AG10803 (cell line): ENCODE results near the gene C11orf52.

Source experiments
- DNase-seq: peaks from one replicate; pipeline ENCODE4 v3.0.0; 2010; ENCODE audit warnings: low read depth
- H3K4me3 ChIP-seq: 2 replicates; pipeline ENCODE4 v1.5.1; 2011; ENCODE audit warnings: mild to moderate bottlenecking, low read length, control low read depth
- CTCF ChIP-seq: conservative IDR thresholded peaks from 2 replicates; pipeline ENCODE4 v1.5.1; 2011; ENCODE audit warnings: mild to moderate bottlenecking, low read length, control low read depth, inconsistent platforms

The C11orf52 gene

DNA sequence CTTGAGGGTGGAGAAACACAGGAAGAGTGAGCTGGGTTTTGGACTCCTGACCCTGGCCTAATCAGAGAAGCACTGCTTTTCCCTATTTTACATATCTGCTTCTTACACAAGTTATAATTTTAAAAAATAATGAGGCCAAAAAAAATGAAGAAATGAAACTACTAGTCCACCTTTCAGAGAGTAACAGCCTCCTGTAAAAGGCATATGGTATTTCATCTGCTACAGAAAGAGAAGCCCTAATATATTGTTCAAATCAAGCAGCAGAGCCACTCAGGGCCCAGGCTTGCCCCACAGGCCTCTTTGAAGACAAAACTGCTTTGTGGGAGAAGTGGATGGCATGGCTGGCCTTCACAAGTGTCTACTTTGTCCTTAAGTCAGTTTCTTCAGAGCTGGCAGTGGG is 28.4 kb downstream of the C11orf52 start:
- no peak overlapping the region for H3K4me3 ChIP-seq
- no peak for DNase-seq
- TF ChIP-seq CTCF, result no peak

DNA sequence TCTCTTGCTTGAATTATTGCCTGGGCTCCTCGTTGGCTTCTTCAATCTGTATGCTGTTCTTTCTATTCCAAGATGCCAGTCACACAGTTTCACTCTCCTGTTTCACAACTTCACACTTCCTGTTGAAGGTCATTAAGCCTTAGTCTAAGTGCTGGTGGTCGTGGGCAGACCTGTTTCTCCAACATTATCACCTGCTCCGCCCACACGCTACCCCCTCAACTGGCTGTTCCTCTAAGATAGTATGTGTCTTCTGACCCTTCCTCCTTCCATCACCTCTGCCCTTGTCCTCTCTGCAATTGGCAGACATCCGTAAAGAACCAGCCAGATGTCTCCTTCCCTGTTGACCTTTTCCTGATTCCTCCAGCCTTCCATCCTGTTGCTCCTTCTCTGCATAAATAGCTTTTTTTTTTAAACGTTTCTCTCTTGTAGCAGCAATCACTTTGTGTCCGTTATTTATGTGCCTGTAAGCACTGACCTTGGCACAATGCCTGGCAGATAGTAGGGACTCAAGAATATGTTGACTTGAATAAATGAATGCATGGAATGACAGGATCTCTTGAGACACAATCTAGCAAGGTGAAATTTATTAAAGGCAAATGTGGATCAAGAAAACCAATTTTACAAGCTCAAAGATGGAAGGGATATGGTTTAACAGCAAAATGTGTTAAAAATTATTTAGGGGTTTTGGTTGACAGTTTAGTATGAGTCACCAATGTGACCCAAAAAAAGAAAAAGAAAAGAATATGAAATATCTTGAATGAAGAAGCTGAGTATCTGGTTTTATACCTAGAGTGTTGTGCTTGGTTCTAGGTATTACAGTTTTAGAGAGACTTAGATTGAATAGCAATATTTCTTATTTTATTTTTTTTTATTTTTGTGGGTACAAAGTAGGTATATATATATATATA is 31.1 kb downstream of the C11orf52 start:
- no peak for DNase-seq
- no peak overlapping the region for H3K4me3 ChIP-seq
- TF ChIP-seq CTCF, result no peak

DNA sequence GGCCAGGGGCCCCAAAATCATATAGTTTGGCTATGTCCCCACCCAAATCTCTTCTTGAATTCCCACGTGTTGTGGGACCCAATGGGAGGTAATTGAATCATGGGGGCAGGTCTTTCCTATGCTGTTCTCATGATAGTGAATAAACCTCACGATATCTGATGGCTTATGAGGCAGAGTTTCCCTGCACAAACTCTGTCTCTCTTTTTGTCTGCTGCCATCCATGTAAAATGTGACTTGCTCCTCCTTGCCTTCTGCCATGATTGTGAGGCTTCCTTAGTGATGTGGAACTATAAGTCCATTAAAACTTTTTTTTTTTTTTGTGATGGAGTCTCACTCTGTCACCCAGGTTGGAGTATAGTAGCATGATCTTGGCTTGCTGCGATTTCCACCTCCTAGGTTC is 32.9 kb downstream of the C11orf52 start:
- DNase-seq, result no peak
- no peak overlapping the region for H3K4me3 ChIP-seq
- no peak for TF ChIP-seq CTCF

DNA sequence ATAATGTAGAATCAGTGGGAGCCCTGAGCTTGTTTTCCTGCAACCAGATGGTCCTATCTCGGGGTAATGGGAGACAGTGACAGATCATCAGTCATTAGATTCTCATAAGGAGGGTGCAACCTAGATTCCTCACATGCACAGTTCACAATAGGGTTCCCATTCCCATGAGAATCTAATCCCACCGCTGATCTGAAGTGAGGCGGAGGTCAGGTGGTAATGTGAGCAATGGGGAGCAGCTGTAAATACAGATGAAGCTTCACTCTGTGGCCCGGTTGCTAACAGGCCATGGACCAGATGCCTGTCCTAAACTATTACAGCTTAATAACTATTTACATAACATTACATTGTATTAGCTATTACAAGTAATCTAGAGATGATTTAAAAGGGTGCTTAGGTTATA is 35.4 kb downstream of the C11orf52 start:
- H3K4me3 ChIP-seq, result no peak overlapping the region
- no peak for DNase-seq
- no peak for TF ChIP-seq CTCF

DNA sequence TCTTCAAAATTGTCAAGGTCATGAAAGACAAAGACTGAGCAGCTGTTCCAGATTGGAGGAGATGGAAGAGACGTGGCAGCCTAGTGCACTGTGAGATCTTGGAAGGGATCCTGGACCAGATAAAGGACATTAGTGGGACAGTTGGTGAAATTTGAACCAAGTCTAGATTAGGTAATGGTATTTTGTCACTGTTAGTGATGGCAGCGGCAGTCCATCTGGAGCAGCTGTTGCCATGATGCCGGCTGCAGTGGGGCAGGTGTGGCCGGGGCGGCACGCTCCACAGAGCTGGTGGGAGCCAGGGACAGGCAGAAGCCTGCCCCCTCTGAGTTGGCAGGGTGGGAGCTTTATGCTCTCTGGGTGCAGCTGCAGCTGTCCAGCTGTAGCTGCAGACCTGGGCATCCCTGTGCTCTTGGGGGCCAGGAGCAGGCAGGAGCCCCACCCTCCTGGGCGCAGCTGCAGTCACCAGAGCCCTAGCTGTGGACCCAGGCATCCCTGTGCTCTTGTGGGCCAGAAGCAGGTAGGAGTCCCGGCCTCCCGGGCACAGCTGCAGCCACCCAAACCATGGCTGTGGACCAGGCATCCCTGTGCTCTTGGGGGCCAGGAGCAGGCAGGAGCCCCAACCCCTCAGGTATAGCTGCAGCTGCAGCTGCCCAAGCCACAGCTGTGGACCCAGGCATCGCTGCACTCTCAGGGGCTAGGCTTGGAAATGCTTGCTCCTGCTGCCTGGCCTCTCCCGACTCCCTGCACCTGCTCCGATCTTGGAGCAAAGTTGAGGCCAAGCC is 39.1 kb downstream of the C11orf52 start:
- no peak for DNase-seq
- no peak for TF ChIP-seq CTCF

DNA sequence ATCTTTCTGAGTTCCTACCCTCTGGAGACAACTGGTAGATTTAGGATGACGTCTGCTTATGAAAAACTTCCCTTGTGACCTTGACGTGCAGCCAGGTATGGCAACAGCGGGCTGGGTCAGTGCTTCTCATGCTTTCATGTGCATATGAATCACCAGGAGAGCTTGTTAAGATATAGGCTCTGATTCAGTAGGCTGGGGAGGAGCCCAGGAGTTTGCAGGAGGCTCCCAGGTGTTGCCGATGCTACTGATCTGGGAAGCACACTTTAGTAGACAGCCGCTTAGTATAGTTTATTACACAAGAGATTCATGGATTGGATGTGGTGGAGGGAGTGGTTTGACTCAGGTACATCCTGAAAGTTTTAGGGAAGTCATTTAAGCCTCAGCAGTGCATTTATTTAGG is 42.2 kb downstream of the C11orf52 start:
- DNase-seq, result no peak
- H3K4me3 ChIP-seq, result no peak overlapping the region
- no peak for TF ChIP-seq CTCF

More for the DNA sequence above, 39.1 kb downstream of the C11orf52 start:
- no peak overlapping the region for H3K4me3 ChIP-seq
